ENCODE results near the gene MYO16.

- TF ChIP-seq CTCF (conservative IDR thresholded peaks at IDR 0.05) (no peak), ZFX (IDR thresholded peaks at IDR 0.05) (no peak)
These were observed 497.7 kb downstream of the MYO16 start for GRCh38 chr13:109126891-109127641.

All from C4-2B (cell line).